Astrocyte (in vitro differentiated cells and primary cell): ENCODE data around the gene CTRB1.

Experiments
- CTCF ChIP-seq: IDR thresholded peaks from 2 replicates; pipeline ENCODE4 v1.5.1; 2011; ENCODE audit warnings: low read depth, mild to moderate bottlenecking, inconsistent platforms, low read length, moderate library complexity; ENCODE audit not compliant: insufficient read depth
- EZH2 ChIP-seq: IDR thresholded peaks from 2 replicates; pipeline ENCODE4 v1.6.1; 2012; ENCODE audit warnings: mild to moderate bottlenecking, low read length, inconsistent platforms; ENCODE audit not compliant: insufficient read depth

DNA sequence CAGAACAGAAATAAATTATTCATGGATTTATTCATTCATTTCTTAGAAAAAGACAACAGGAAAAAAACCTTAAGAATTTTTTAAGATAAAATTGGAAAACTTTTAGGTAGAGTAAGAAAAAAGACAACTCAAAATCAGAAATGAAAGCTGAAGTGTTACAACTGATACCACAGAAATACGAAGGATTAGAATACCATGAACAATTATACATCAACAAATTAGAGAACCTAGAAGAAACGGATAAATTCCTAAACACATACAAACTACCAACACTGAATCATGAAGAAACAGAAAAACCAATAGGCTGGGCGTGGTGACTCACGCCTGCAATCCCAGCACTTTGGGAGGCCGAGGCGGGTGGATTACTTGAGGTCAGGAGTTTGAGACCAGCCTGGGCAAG lies 39.6 kb upstream of the CTRB1 start:
- TF ChIP-seq EZH2 (no peak), CTCF (no peak)
